ENCODE measurements around the gene CPED1.

GRCh38 chr7:121139427-121139826 is 150.9 kb downstream of the CPED1 start:
- TF ChIP-seq, protein P1, sequence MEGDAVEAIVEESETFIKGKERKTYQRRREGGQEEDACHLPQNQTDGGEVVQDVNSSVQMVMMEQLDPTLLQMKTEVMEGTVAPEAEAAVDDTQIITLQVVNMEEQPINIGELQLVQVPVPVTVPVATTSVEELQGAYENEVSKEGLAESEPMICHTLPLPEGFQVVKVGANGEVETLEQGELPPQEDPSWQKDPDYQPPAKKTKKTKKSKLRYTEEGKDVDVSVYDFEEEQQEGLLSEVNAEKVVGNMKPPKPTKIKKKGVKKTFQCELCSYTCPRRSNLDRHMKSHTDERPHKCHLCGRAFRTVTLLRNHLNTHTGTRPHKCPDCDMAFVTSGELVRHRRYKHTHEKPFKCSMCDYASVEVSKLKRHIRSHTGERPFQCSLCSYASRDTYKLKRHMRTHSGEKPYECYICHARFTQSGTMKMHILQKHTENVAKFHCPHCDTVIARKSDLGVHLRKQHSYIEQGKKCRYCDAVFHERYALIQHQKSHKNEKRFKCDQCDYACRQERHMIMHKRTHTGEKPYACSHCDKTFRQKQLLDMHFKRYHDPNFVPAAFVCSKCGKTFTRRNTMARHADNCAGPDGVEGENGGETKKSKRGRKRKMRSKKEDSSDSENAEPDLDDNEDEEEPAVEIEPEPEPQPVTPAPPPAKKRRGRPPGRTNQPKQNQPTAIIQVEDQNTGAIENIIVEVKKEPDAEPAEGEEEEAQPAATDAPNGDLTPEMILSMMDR (conservative IDR thresholded peaks at IDR 0.05), result no peak
- TF ChIP-seq ZFX (IDR thresholded peaks at IDR 0.05), result no peak

Measured in C4-2B (cell line).